Stimulated activated naive CD8-positive, alpha-beta T cell treated with anti-CD3 and anti-CD28 coated beads, Interleukin-15, amount 100 ng/mL, for 72 hours (primary cell): ENCODE data around the gene USP48.
"Not testable (repeated sequence)": the region's sequence is repeated elsewhere in the genome, so short reads cannot be mapped to it uniquely, and the experiment has no call there.

ENCODE experiments used
- ATAC-seq: fragments of 150-1000 bp; cut with Tn5 transposase; 2 replicates; pipeline ENCODE4 v1.10.0; 2021; ENCODE audit warnings: mild to moderate bottlenecking, moderate library complexity
- DNase-seq, 2 donors: peaks; one replicate each; pipeline ENCODE4 v3.0.0; 2021 to 2022
- H3K27ac Mint-ChIP-seq, 2 donors: one replicate each; pipeline ENCODE4 v1.8.0; 2022; ENCODE audit warnings: mild to moderate bottlenecking in 2 of 2, mixed read lengths in 2 of 2, moderate library complexity in 2 of 2
- H3K27me3 Mint-ChIP-seq: one replicate; pipeline ENCODE4 v1.8.0; 2022; ENCODE audit warnings: mixed read lengths
- H3K4me1 Mint-ChIP-seq: one replicate; pipeline ENCODE4 v1.8.0; 2022; ENCODE audit warnings: mild to moderate bottlenecking, mixed read lengths
- H3K4me3 Mint-ChIP-seq, 2 donors: one replicate each; pipeline ENCODE4 v1.8.0; 2022; ENCODE audit warnings: mild to moderate bottlenecking in 2 of 2, mixed read lengths in 2 of 2, moderate library complexity in 1 of 2
- H3K9me3 Mint-ChIP-seq, 2 donors: one replicate each; pipeline ENCODE4 v1.8.0; 2022; ENCODE audit warnings: mixed read lengths in 2 of 2

Gene USP48

GRCh38 chr1:21770201-21770600 is 12.7 kb downstream of the USP48 start:
- Mint-ChIP-seq H3K27me3 (no peaks in the 10 kb centered on the region), H3K4me1 (peaks cover 70% of the 10 kb centered on the region), H3K4me3 (peak overlapping the region in 1 of 2 donors; percentile 3), H3K27ac (peak overlapping the region in 1 of 2 donors; percentile 68), H3K9me3 (no peaks in the 10 kb centered on the region)
- DNase-seq, result no peak
- no peak for ATAC-seq

GRCh38 chr1:21767106-21767505 is 15.8 kb downstream of the USP48 start:
- H3K4me1 Mint-ChIP-seq, result peaks cover 72% of the 10 kb centered on the region
- peak overlapping the region in 1 of 2 donors; percentile 40 for H3K27ac Mint-ChIP-seq
- not testable (repeated sequence) for DNase-seq, H3K27me3 Mint-ChIP-seq, H3K9me3 Mint-ChIP-seq, ATAC-seq
- H3K4me3 Mint-ChIP-seq, result peak overlapping the region in 1 of 2 donors; percentile 26

GRCh38 chr1:21766210-21766609 is 16.7 kb downstream of the USP48 start:
- ATAC-seq (peak; percentile 77), DNase-seq (no peak)
- H3K27ac Mint-ChIP-seq, result peak overlapping the region in 1 of 2 donors; percentile 77
- H3K27me3 Mint-ChIP-seq, result no peaks in the 10 kb centered on the region
- no peaks in the 10 kb centered on the region for H3K9me3 Mint-ChIP-seq
- H3K4me3 Mint-ChIP-seq, result peak overlapping the region; percentile 16 to 38
- peaks cover 78% of the 10 kb centered on the region for H3K4me1 Mint-ChIP-seq

GRCh38 chr1:21764615-21765423 is 18.1 kb downstream of the USP48 start:
- Mint-ChIP-seq H3K4me3 (no peak overlapping the region), H3K9me3 (no peaks in the 10 kb centered on the region), H3K27me3 (no peaks in the 10 kb centered on the region), H3K4me1 (peaks cover 75% of the 10 kb centered on the region), H3K27ac (peak overlapping the region in 1 of 2 donors; percentile 12)
- DNase-seq (peak in 1 of 2 donors; percentile 31), ATAC-seq (peak; percentile 41)

- no peaks in the 10 kb centered on the region for H3K9me3 Mint-ChIP-seq
- ATAC-seq (no peak), DNase-seq (no peak)
- H3K4me1 Mint-ChIP-seq, result peaks cover 75% of the 10 kb centered on the region
- H3K27me3 Mint-ChIP-seq, result no peaks in the 10 kb centered on the region
- H3K4me3 Mint-ChIP-seq, result no peak overlapping the region
- no peak overlapping the region for H3K27ac Mint-ChIP-seq
Measured at GRCh38 chr1:21763694-21764419, 19.1 kb downstream of the USP48 start.

GRCh38 chr1:21763236-21763635 is 19.7 kb downstream of the USP48 start:
- DNase-seq, result no peak
- H3K4me3 Mint-ChIP-seq, result no peak overlapping the region
- no peak for ATAC-seq
- no peaks in the 10 kb centered on the region for H3K9me3 Mint-ChIP-seq
- H3K4me1 Mint-ChIP-seq, result peaks cover 69% of the 10 kb centered on the region
- H3K27me3 Mint-ChIP-seq, result no peaks in the 10 kb centered on the region
- no peak overlapping the region for H3K27ac Mint-ChIP-seq

GRCh38 chr1:21762022-21762404 is 20.9 kb downstream of the USP48 start:
- DNase-seq, result no peak
- H3K4me1 Mint-ChIP-seq, result peaks cover 57% of the 10 kb centered on the region
- no peaks in the 10 kb centered on the region for H3K27me3 Mint-ChIP-seq
- peak overlapping the region in 1 of 2 donors; percentile 27 for H3K27ac Mint-ChIP-seq
- ATAC-seq, result no peak
- no peak overlapping the region for H3K4me3 Mint-ChIP-seq
- H3K9me3 Mint-ChIP-seq, result no peaks in the 10 kb centered on the region

GRCh38 chr1:21761052-21761451 is 21.9 kb downstream of the USP48 start:
- Mint-ChIP-seq H3K27ac (no peak overlapping the region), H3K4me3 (no peak overlapping the region), H3K27me3 (no peaks in the 10 kb centered on the region), H3K9me3 (no peaks in the 10 kb centered on the region), H3K4me1 (peaks cover 47% of the 10 kb centered on the region)
- DNase-seq (no peak), ATAC-seq (no peak)

GRCh38 chr1:21759818-21760217 is 23.1 kb downstream of the USP48 start:
- H3K27me3 Mint-ChIP-seq, result no peaks in the 10 kb centered on the region
- no peak overlapping the region for H3K27ac Mint-ChIP-seq
- H3K9me3 Mint-ChIP-seq, result no peaks in the 10 kb centered on the region

GRCh38 chr1:21759182-21759581 is 23.8 kb downstream of the USP48 start:
- Mint-ChIP-seq H3K4me3 (no peak overlapping the region), H3K9me3 (no peaks in the 10 kb centered on the region), H3K27ac (no peak overlapping the region), H3K27me3 (no peaks in the 10 kb centered on the region), H3K4me1 (peaks cover 31% of the 10 kb centered on the region)
- no peak for ATAC-seq
- DNase-seq, result no peak

More at GRCh38 chr1:21759818-21760217, 23.1 kb downstream of the USP48 start:
- DNase-seq (no peak), ATAC-seq (no peak)
- Mint-ChIP-seq H3K4me3 (no peak overlapping the region), H3K4me1 (peaks cover 35% of the 10 kb centered on the region)

GRCh38 chr1:21758614-21759013 is 24.3 kb downstream of the USP48 start:
- Mint-ChIP-seq H3K9me3 (no peaks in the 10 kb centered on the region), H3K27ac (no peak overlapping the region)

GRCh38 chr1:21756393-21757089 is 26.4 kb downstream of the USP48 start:
- no peaks in the 10 kb centered on the region for H3K27me3 Mint-ChIP-seq
- no peak overlapping the region for H3K27ac Mint-ChIP-seq
- H3K4me3 Mint-ChIP-seq, result no peak overlapping the region
- H3K4me1 Mint-ChIP-seq, result peaks cover 11% of the 10 kb centered on the region
- ATAC-seq (no peak), DNase-seq (no peak)
- no peaks in the 10 kb centered on the region for H3K9me3 Mint-ChIP-seq

More at GRCh38 chr1:21758614-21759013, 24.3 kb downstream of the USP48 start:
- Mint-ChIP-seq H3K27me3 (no peaks in the 10 kb centered on the region), H3K4me3 (no peak overlapping the region), H3K4me1 (peaks cover 31% of the 10 kb centered on the region)
- no peak for ATAC-seq
- DNase-seq, result no peak

GRCh38 chr1:21755067-21755466 is 27.9 kb downstream of the USP48 start:
- H3K27ac Mint-ChIP-seq, result no peak overlapping the region
- peaks cover 9% of the 10 kb centered on the region for H3K4me1 Mint-ChIP-seq
- no peak overlapping the region for H3K4me3 Mint-ChIP-seq
- no peaks in the 10 kb centered on the region for H3K27me3 Mint-ChIP-seq
- DNase-seq (no peak), ATAC-seq (no peak)
- no peaks in the 10 kb centered on the region for H3K9me3 Mint-ChIP-seq

- H3K27ac Mint-ChIP-seq, result peak overlapping the region in 1 of 2 donors; percentile 84
- H3K27me3 Mint-ChIP-seq, result no peaks in the 10 kb centered on the region
- H3K4me3 Mint-ChIP-seq, result no peak overlapping the region
- no peak for DNase-seq
- no peak for ATAC-seq
- peaks cover 5% of the 10 kb centered on the region for H3K4me1 Mint-ChIP-seq
- no peaks in the 10 kb centered on the region for H3K9me3 Mint-ChIP-seq
Measured at GRCh38 chr1:21754583-21754982, 28.4 kb downstream of the USP48 start.

- ATAC-seq (no peak), DNase-seq (no peak)
- Mint-ChIP-seq H3K4me3 (no peak overlapping the region), H3K27ac (no peak overlapping the region), H3K27me3 (no peaks in the 10 kb centered on the region), H3K9me3 (no peaks in the 10 kb centered on the region), H3K4me1 (no peaks in the 10 kb centered on the region)
Measured at GRCh38 chr1:21752186-21752585, 30.8 kb downstream of the USP48 start.

GRCh38 chr1:21751281-21751680 is 31.7 kb downstream of the USP48 start:
- H3K4me1 Mint-ChIP-seq, result no peaks in the 10 kb centered on the region
- no peaks in the 10 kb centered on the region for H3K9me3 Mint-ChIP-seq
- ATAC-seq, result no peak
- DNase-seq, result no peak
- H3K4me3 Mint-ChIP-seq, result no peak overlapping the region
- no peaks in the 10 kb centered on the region for H3K27me3 Mint-ChIP-seq
- no peak overlapping the region for H3K27ac Mint-ChIP-seq
